NCI-H128 (cell line): ENCODE measurements around the gene FOSB.
A peak's percentile ranks its signal among the peaks of the same experiment; 100 is the strongest.

Experiments
- DNase-seq: peaks from one replicate; lab custom pipeline; 2025; ENCODE audit not compliant: unreplicated experiment; lab: John Stamatoyannopoulos, UW

The FOSB gene

GRCh38 chr19:45522010-45522941, 54.5 kb downstream of the FOSB start:
- DNase-seq, result no peak

- DNase-seq, result peak; percentile 41
These were observed 56.0 kb downstream of the FOSB start for GRCh38 chr19:45523642-45524256.

- no peak for DNase-seq
These were observed 56.9 kb downstream of the FOSB start for GRCh38 chr19:45524575-45525129.
